Right lobe of liver (tissue), 6 donors: ENCODE data around the gene RBM22. TPM values are rescaled to one million over a fixed set of nuclear protein-coding genes. Genes with fewer than 3 reads are reported as not detected.

Experiments used
- ATAC-seq, 4 donors: fragments of 200-7000 bp; cut with Tn5 transposase; one replicate each; pipeline ENCODE4 v1.9.1; 2020; ENCODE audit warnings: mild to moderate bottlenecking in 4 of 4, moderate library complexity in 4 of 4
- DNase-seq, 3 donors: peaks; one replicate each; pipeline ENCODE4 v3.0.0-alpha.2; 2020
- H3K27ac ChIP-seq, 3 donors: fragments of 200-600 bp; one replicate each; pipeline ENCODE4 v1.8.0; 2022
- H3K27me3 ChIP-seq, 2 donors: fragments of 200-600 bp; one replicate each; pipeline ENCODE4 v1.8.0; 2022
- H3K36me3 ChIP-seq, 4 donors: fragments of 200-600 bp; sonication (generic) in 1 of 4; one replicate each; pipeline versions ENCODE4 v1.5.1 to v1.8.0; 2017 to 2022; ENCODE audit warnings: control low read depth in 1 of 4
- H3K4me1 ChIP-seq, 4 donors: fragments of 200-600 bp; sonication (generic) in 1 of 4; one replicate each; pipeline versions ENCODE4 v1.5.1 to v1.8.0; 2017 to 2022; ENCODE audit warnings: control low read depth in 1 of 4
- H3K4me3 ChIP-seq, 3 donors: fragments of 200-600 bp; one replicate each; pipeline ENCODE4 v1.8.0; 2022
- H3K9me3 ChIP-seq, 4 donors: fragments of 200-600 bp; sonication (generic) in 1 of 4; one replicate each; pipeline versions ENCODE4 v1.5.1 to v1.8.0; 2017 to 2022; ENCODE audit warnings: control low read depth in 1 of 4
- CTCF ChIP-seq, 4 donors: fragments of 200-600 bp in 3 of 4; fragments of 450-650 bp in 1 of 4; IDR thresholded peaks; one replicate each; pipeline versions ENCODE4 v1.5.1 to v1.8.0; 2016 to 2022; ENCODE audit warnings: antibody characterized with exemption in 4 of 4, mild to moderate bottlenecking in 2 of 4
- POLR2A ChIP-seq: fragments of 450-650 bp; IDR thresholded peaks from one replicate; pipeline ENCODE4 v1.6.1; 2017; ENCODE audit warnings: antibody characterized with exemption, mild to moderate bottlenecking
- WGBS: methylation state at CpG from one replicate; pipeline ENCODE4 v1.1.6; 2018; ENCODE audit warnings: low coverage, low lambda C conversion rate; ENCODE audit not compliant: insufficient coverage; ENCODE audit errors: missing lambda C conversion rate; 5-methylcytosine and 5-hydroxymethylcytosine counted together
- intact Hi-C, 2 donors: fragments of 100-400 bp; cut with DNase I; formaldehyde crosslinking; loops; one replicate each; pipeline versions ENCODE4 v1.11.2 to v1.14.1; 2022
- total RNA-seq, 6 experiments: library from RNA; depleted of rRNA in 2 of 6; stranded (reverse); fragments of >200 nt in 2 of 6; fragmentation: NEBNext Ultra II Directional in 3 of 6; extraction: Animal tissue kit (Norgen Biotek cat#: 25700) in 3 of 6; gene quantifications; one replicate each; pipeline versions ENCODE4 v1.1.0 to v1.2.4, GENCODE V29; 2016 to 2023
- donor health status: DM: no; HTN: yes; CAD: no.
- donor health status: DM: no; HTN: no; CAD: no.
- donor health status: DM: no; HTN: no; CAD: no.
- donor health status: DM: no; HTN: yes; CAD: no.
- donor health status: DM: no; HTN: yes; CAD: no.

RBM22 gene
- total RNA-seq, 6 experiments from 2014 or later, result 12.3 to 19.4 (median 17.7) TPM

- intact Hi-C loops, result loop anchor here (5.0 kb wide), 2 partner anchors 76 to 91 kb away; no protein-coding TSS in a partner anchor
- no peak overlapping the region for H3K4me3 ChIP-seq
- no peak for TF ChIP-seq CTCF (IDR thresholded peaks at IDR 0.05)
- TF ChIP-seq POLR2A, result no peak
- H3K9me3 ChIP-seq, result no peaks in the 10 kb centered on the region
- peaks cover 5 to 35% (median 19%) of the 10 kb centered on the region in 4 donors for H3K36me3 ChIP-seq
- ATAC-seq (no peak), DNase-seq (no peak)
- H3K27ac ChIP-seq, result no peak overlapping the region
- H3K4me1 ChIP-seq, result peaks cover 0 to 23% (median 5%) of the 10 kb centered on the region in 4 donors
- WGBS, result 92% methylated on average over 2 of the region's 5 CpGs
- H3K27me3 ChIP-seq, result no peaks in the 10 kb centered on the region
Observed at GRCh38 chr5:150653145-150653761, 47.6 kb downstream of the RBM22 start.

GRCh38 chr5:150651924-150652671, 48.8 kb downstream of the RBM22 start:
- intact Hi-C loops, result loop anchor here (5.0 kb wide), 2 partner anchors 75 to 90 kb away; no protein-coding TSS in a partner anchor
- DNase-seq (peak in 1 of 3 donors; percentile 6), ATAC-seq (no peak)
- Histone ChIP-seq H3K36me3 (peaks cover 5 to 40% (median 20%) of the 10 kb centered on the region in 4 donors), H3K9me3 (no peaks in the 10 kb centered on the region), H3K4me1 (peaks cover 0 to 11% (median 2%) of the 10 kb centered on the region in 4 donors), H3K27ac (no peak overlapping the region), H3K4me3 (no peak overlapping the region), H3K27me3 (no peaks in the 10 kb centered on the region)
- WGBS, result 72% methylated on average over 8 of the region's 13 CpGs
- no peak for TF ChIP-seq CTCF (IDR thresholded peaks at IDR 0.05)
- no peak for TF ChIP-seq POLR2A

- Histone ChIP-seq H3K9me3 (no peaks in the 10 kb centered on the region), H3K4me3 (no peak overlapping the region), H3K4me1 (peaks cover 0 to 9% (median 0%) of the 10 kb centered on the region in 4 donors), H3K27me3 (no peaks in the 10 kb centered on the region), H3K27ac (no peak overlapping the region), H3K36me3 (peaks cover 5 to 40% (median 20%) of the 10 kb centered on the region in 4 donors)
- intact Hi-C loops, result loop anchor here (5.0 kb wide), 2 partner anchors 74 to 89 kb away; no protein-coding TSS in a partner anchor
- no peak for TF ChIP-seq CTCF (IDR thresholded peaks at IDR 0.05)
- TF ChIP-seq POLR2A, result no peak
- peak in 1 of 3 donors; percentile 13 for DNase-seq
- 57% methylated on average over 1 of the region's 1 CpG for WGBS
- ATAC-seq, result no peak
Observed at GRCh38 chr5:150651382-150651781, 49.5 kb downstream of the RBM22 start.

GRCh38 chr5:150650021-150651006, 50.5 kb downstream of the RBM22 start:
- Histone ChIP-seq H3K9me3 (no peaks in the 10 kb centered on the region), H3K27ac (no peak overlapping the region), H3K4me3 (no peak overlapping the region), H3K36me3 (peaks cover 5 to 40% (median 20%) of the 10 kb centered on the region in 4 donors), H3K4me1 (peaks cover 0 to 13% (median 1%) of the 10 kb centered on the region in 4 donors), H3K27me3 (no peaks in the 10 kb centered on the region)
- ATAC-seq (no peak), DNase-seq (peak in 1 of 3 donors; percentile 16)
- intact Hi-C loops, result loop anchor here (5.0 kb wide), 2 partner anchors 73 to 88 kb away; no protein-coding TSS in a partner anchor
- WGBS, result 93% methylated on average over 21 of the region's 38 CpGs
- no peak for TF ChIP-seq POLR2A
- no peak for TF ChIP-seq CTCF (IDR thresholded peaks at IDR 0.05)
